GM21423 (cell line): ENCODE data around the gene BPIFA1.

Source experiments
- ATAC-seq: cut with Tn5 transposase; IDR thresholded peaks from one replicate; pipeline ENCODE4 v1.9.1; 2021; ENCODE audit warnings: mild to moderate bottlenecking, moderate library complexity; ENCODE audit not compliant: unreplicated experiment

BPIFA1 gene

DNA sequence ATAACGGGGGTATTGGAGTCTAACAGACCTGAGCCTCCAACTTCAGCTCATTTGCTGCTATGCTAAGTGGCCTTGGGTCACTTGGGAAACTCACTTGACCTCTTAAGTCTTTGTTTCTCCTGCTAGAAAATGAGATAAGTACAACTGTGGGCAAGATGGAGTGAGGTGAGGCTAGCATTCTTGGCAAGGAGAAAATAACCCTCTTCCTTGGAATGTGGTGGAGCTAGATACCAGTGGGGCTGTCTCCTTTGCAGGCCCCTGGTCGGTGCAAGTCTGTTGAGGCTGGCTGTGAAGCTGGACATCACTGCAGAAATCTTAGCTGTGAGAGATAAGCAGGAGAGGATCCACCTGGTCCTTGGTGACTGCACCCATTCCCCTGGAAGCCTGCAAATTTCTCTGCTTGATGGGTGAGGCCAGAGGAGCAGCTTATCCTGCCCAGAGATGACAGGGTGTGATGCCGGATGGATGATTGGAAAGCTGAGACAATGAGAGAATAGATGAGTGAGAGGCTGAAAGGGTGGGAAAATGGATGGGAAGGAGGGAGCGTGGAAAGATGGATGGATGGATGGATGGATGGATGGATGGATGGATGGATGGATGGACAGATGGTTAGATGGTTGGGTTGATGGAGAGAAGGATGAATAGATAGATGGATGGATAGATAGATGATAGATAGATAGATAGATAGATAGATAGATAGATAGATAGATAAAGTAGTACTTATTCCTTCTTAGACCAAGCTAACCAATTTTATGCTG lies 4.4 kb downstream of the BPIFA1 start:
- no peak for ATAC-seq

DNA sequence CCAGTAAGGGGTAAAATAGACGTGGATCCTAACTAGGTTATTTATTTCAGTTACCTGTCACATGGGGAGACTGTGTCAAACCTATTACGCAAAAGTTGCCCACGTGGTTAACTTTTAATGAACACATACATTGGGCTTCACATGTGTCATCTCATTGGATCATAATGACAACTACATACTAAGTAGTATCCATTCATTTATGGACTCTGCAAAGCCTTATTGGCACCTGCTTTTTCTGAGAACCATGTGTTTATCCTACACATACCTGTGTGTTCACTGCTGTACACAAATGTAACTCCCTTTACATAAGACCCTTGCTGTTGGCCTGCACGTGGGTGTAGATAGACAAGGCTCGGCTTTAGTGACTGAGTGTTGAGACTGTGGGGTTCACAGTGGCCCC lies 5.1 kb downstream of the BPIFA1 start:
- no peak for ATAC-seq

DNA sequence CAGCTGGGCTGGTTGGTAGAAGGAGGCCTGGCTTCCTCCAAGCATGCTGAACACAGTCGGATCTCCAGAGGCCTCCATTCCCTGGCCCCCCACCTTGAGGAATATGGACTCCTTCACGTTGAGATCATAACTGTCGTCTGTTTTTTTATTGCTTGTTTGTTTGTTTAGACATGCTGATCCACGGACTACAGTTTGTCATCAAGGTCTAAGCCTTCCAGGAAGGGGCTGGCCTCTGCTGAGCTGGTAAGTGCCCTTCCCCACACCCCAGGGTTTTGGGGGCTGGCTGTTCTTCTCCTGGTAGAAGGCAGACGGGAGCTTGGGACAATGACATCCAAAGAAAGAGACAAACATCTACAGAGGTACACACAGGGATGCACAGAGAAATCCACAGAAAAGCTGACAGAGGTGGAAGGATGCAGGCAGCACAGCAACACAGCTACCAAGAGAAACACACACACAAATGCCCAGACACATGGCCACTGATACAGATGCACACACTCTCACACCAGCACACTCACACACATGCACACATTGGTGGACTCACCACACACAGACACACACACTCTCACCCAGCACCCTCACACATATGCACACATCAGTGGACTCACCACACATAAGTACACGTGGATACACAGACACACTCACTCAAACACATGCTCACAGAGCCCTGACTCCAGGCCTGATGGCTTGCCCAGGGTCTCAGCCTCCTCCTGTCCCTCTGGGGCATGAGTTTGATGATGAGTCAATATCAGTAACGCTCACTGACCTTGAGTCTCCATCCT lies 6.7 kb downstream of the BPIFA1 start:
- ATAC-seq, result no peak

DNA sequence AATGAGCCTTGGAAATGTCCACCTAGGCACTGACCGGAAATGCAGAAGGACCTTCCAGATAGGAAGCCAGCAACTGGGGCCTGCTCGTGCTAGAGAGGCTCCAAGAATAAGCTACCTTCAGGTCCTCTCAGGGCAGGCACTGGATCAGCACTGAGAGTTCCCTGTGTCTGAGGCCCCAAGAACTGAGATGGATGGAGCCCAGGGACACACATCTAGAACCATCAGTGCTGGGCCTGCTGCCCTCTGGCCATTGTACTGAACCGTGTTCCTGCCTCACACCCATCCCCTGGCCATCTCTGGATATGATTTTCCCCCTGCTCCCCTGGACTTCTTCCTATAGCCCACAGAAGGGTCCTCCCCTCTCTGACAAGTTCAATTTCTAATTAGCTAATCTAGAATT lies 10.3 kb downstream of the BPIFA1 start:
- no peak for ATAC-seq

DNA sequence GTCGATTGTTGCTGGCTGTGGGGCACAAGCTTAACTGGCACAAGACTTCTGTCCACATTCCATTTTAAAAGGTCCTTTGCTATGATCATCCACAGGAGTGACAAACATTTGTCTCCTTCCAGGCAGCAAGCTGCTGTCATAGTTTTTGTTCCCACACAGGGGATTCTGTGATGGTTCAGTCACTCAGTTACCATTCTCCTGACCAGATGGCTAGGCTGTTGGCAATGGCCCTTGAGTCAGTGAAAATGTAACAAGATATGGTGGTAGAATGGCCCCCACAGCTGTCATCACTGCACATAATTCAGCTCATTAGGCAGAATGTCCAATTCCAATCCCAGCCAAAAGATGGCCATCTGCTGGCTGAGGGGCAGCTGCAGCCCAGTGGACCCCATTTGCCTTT lies 13.7 kb downstream of the BPIFA1 start:
- no peak for ATAC-seq

DNA sequence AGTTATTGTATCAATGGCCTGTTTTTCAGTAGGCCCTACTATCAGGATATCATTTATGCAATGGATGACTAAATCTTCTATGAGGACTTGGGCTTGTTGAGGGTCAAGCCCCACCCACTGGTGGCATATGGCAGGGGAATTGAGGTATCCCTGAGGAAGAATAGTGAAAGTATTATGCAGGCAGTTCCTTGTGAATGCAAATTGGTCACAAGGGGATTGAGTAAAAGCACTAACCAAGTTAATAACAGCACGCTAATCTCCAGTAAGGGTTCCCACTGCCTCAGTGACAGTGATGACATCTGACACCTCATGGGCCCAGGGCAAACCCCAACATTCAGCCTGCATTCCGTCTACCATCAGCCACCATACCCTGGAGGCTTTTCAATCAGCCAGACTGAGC lies 14.9 kb downstream of the BPIFA1 start:
- ATAC-seq, result no peak

DNA sequence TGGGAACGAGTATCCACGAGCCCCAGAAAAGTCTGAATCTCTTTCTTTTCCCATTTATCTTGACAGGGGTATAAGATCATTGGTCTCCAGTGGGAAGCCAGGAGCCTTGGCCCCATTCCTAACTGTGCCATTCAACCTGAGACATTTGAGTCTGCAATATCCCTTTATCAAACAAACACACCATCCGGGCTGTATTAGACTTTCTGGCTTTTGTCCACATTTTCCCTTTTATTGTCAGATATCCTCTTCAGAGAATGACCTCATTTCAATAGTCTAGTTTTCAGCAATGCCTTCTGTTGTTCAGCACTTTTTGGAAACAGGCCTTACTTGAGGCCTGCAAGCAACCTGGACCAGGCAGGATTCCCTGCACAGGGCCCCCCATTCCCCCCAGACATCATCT lies 15.7 kb downstream of the BPIFA1 start:
- no peak for ATAC-seq

DNA sequence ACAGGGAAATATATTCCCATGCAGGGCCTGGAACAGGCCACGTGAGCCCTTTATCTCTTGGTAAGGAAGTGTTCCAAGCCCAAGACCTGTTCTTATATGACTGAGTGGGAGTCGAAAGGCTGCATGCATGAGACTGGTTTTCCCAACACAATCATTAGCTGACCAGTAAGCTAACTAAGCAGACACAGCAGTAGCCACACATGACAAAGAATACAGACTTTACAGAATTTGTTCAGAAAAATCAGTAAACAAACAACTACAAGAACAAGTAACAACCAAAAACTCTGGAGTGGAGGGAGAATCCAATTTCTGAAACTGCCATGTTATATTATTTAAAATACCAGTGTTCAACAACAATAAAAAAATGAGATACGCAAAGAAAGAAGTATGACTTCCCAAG lies 16.7 kb downstream of the BPIFA1 start:
- ATAC-seq, result no peak

DNA sequence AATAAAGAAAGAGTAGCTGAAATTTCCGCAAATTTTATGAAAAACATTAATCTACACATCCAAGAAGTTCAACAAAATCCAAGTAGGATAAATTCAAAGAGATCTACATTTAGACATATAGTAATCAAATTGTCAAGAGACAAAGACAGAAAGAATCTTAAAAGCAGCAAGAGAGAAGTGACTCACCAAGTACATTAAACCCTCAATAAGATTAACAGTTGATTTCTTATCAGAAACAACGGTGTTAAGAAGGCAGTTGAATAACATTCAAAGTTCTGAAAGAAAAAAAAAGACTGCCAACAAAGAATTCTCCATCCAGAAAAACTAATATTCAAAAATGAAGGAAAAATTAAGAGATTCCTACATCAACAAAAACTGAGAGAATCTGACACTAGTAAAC lies 19.2 kb downstream of the BPIFA1 start:
- ATAC-seq, result no peak

DNA sequence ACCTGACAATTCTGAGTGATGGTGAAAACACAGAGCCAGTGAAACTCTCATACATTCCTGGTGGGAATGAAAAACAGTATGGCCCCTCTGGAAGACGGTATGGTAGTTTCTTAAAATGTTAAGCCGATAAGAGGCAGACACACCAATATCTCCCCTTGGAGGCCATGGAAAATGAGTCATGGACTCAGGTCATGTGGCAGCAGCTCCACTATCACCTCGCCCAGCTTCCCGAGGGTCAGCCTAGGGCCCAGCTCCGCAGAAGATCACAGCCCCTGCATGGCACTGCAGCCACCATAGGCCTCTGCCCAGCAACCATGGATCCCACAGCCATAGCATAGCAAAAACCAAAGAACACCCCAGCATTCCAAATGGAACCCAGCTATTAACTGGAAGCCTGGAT lies 21.4 kb downstream of the BPIFA1 start:
- ATAC-seq, result no peak

DNA sequence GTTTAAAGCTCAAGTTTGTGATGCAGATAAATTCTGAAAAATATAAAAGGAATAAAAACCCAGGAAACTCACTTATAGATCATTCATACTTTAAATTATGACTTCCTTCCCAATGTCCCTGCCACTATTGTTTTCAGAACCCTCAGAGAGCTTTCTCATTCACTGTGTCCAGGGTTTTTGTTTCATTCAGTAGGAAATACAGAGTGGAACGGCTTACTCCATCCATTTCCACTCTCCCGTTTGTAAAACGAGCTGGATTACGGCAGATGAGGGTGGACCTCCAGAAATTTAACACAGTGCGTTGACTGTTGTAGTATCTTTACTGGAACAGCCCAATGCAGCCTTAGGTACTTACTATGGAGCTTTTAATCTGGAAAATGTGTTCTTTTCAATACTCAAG lies 23.6 kb downstream of the BPIFA1 start:
- ATAC-seq, result no peak

DNA sequence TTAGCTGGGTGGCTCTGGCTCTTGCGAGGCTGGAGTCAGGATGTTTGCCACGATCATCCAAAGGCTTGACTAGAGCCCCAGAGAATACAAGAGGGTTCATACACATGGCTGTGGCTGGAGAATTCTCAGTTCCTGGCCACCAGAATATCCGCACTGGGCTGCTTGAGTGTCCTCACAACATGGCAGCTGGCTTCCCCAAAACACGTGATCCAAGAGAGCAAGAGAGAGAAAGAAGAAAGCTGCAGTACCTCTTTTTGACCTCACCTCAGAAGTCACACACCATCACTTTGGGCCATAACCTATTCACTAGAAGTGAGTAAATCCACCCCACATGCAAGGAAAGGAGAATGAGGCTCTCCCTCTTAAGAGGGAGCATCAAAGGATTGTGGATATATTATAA lies 25.7 kb downstream of the BPIFA1 start:
- ATAC-seq, result no peak

DNA sequence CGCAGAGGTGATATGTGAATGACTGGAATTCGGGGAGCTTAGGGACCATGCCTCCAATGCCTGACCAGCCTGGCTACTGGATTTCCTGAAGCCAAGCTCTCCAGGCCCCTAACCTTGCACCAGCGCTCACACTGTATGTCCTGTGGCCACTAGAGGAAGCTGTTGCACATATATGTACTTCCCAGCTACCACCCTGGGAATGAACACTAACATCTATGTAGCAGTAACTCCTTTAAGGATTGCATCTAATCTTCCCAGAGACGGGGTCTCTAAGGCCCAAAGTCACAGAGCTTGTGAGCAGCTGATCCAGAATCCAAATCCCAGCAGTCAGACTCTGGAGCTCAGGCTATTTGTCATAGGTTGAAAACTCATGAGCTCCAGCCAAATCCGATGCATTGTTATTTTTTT lies 26.9 kb downstream of the BPIFA1 start:
- no peak for ATAC-seq

DNA sequence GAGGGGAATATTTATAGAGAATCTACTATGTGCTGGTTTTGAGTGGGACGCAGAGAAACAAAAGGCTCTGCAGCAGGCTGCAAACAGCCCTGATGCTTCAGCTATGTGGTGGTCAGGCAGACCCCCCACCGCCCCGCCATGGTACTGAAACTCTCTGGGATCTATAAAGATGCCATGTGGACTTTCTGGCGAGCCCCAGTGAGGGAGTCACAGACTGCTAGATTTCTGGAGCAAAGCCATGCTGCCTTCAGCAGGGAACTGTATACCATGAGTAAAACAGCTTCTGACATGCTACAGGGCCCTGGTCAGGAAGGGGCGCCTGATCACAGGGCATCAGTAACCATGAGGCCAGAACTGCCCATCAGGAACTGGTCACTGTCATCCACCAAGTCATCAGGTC lies 28.0 kb downstream of the BPIFA1 start:
- no peak for ATAC-seq

DNA sequence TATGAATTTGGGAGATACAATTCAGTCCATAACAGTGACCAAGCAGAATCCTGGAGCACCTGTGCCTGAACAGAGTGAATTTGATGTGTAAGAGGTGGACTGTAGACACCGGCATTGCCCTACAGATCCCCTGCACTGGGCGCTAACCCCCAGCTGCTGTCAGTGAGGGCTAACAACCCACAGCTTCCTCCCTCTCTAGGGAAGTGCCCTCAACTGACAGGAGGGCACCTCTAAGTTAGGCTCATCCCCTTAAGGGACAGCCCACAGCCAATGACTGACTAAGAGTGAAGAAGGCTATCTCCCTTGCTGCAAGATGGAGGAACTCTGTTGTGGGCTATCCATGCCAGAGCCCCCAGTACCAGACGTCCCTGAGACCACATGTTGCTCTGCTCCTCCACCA lies 31.9 kb downstream of the BPIFA1 start:
- no peak for ATAC-seq

DNA sequence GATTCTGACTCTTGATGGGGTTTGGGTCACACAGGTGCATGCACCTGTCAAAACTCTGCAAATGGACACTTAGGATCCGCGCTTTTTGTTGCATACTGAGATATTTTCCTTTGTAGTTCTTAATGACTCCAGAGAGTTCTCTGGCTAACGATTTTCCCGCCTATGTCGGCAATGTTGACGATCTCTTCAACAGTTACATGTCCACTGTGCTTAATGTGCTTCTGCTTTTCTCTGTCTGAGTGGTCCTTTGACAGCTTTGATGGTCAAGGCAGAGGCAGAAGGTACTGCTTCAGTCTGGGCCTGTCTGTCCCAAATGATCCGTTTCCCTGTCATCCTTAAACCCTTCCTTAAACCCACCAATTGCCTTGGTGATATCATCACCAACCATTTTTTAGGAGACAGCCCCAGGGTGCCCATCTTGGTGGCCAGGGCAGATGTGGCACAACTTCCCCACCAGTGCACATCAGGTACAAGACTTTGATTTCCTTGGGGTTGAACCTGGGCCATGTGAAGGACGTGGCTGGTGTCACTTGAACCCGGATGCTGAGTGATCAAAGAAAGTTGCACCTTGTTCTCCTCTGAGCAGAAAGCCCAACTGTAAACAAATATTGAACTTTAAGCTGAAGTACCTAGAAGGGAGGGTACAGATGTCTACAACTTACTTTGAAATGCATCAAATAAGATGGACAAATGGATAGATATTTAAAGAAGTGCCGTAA lies 36.5 kb downstream of the BPIFA1 start:
- ATAC-seq, result no peak

DNA sequence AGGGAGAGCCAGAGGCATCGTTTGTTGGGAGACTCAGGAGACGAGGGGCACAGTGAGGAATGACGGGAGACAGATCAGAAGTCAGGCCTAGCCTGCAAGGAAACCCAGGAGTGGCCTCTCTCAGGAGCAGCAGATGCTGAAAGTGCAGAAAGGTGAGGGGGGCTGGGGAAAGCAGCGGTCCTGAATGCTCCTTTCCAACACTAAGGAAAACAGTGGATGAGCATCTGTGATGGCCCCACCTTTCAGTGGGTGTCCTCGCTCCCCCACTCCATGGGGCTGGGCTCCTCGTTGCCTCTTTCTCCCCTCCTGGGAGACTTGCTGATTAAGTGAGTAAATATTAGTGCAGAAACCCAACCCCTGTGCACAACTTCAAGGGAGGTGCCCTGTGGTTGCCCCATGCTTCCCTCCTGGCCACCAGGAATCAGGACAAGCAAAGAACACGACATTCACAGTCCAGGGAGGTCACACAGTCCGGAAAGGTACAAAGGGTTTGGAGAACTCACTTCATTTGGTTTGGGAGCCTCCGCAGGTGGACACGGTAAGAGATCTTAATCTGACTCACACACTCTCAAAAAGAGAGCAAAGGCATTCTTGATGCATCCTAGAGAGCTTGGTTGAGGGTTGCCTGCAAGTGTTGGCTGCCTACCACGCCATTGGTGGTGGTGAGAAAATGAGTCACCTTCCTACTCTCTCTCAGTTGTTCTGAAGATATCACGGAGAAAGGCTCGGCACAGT lies 37.5 kb downstream of the BPIFA1 start:
- no peak for ATAC-seq

DNA sequence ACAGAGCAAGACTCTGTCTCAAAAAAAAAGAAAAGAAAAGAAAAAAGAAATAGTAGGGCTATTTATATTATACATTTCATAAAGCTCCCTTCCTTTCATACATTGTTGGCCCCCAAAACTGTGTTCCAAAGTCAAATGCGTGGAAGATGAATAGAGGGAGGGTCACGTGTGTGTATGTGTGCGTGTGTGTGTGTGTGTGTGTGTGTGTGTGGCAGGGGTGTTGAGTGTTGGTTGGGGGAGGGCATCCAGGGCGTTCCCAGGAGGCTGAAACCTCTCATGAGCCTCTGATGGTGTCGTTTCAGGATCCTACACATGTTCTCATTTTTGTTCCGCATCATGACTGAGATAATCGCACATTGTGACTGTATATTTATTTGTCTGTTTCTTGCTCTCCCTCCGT lies 39.4 kb downstream of the BPIFA1 start:
- no peak for ATAC-seq

DNA sequence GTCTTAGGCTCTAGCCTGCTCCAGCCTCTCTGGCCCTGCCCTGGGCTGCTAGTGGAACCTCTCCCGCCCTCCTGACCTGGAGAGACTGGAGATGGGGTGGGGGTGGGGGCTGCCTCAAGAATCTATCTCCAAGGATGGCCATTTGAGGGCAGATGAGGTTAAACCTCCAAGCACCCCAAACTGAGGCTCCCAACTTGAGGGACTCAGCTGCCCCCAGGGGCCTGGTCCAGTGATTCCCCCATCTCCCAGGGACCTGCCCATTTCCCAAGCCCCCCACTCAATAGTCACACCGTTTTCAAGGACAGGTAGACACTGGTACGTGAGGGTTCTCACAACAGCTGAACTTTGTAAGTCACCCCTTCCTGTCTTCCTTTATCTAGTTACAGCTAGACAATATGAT lies 40.1 kb downstream of the BPIFA1 start:
- no peak for ATAC-seq

DNA sequence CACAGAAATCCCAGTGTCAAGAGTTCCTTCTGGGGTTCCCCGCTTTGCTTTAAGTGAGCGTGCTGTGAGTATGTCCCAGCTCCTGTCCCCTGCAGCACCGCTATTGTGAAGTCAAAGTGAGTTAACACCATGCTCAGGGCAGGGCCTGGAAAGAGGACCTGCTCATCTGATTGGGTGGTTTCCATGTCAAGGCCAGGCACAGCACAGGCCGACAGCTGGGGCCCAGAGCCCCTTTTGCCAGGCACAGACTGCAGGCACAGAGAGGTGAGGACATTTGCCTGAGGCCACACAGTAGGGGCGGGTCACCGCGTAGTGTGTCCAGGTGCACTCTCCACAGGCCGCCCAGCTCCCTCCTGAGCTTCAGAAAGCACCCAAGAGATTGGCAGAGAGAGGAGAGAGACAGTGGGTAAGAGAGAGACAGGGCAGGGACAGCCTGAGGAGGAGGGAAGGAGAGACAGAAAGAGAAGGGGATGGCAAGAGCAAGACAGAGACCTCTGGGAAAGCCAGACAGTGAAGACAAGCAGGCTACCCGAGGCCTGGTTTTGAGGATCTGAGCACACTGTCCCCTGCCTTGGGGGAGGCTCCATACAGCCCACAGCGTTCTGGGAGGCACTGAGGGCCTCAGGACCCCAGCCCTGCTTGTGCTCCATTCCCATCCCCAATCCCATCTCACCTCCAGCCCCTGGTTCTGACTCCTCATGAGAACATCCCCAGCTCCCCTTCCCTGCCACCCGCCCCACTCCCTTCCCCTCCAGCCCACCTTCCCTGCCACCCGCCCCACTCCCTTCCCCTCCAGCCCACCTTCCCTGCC lies 40.7 kb downstream of the BPIFA1 start:
- no peak for ATAC-seq
